GM12878 (cell line): Measurements from ENCODE around the gene TM7SF2. TPM values are rescaled to one million over a fixed set of nuclear protein-coding genes. Genes with fewer than 3 reads are reported as not detected.

Source experiments
- ASH2L ChIP-seq: fragments of 300-600, 200-600 bp; sonication (generic); IDR thresholded peaks from 2 replicates; pipeline ENCODE4 v1.6.1; 2017; ENCODE audit warnings: low read depth, mild to moderate bottlenecking, borderline replicate concordance
- BHLHE40 ChIP-seq, 2 experiments: fragments of 450-650 bp in 1 of 2; IDR thresholded peaks; 2 replicates each; pipeline ENCODE4 v1.6.1; 2011 to 2017; ENCODE audit warnings: low read depth in 2 of 2, borderline replicate concordance in 1 of 2, improper control_type of control experiment in 1 of 2, low read length in 1 of 2, mild to moderate bottlenecking in 1 of 2
- BMI1 ChIP-seq: fragments of 450-650 bp; IDR thresholded peaks from 2 replicates; pipeline ENCODE4 v1.6.1; 2016; ENCODE audit warnings: mild to moderate bottlenecking, moderate library complexity, borderline replicate concordance
- CUX1 ChIP-seq: IDR thresholded peaks from 2 replicates; pipeline ENCODE4 v1.6.1; 2012; ENCODE audit warnings: improper control_type of control experiment, low read depth, low read length; ENCODE audit not compliant: insufficient replicate concordance
- ESRRA ChIP-seq: IDR thresholded peaks from 2 replicates; pipeline ENCODE4 v1.6.1; 2012; ENCODE audit warnings: mild to moderate bottlenecking, low read length, improper control_type of control experiment
- ETV6 ChIP-seq, 2 experiments: fragments of 450-650 bp in 1 of 2; IDR thresholded peaks in 1 of 2; conservative IDR thresholded peaks in 1 of 2; 2 replicates each; pipeline ENCODE4 v1.6.1; 2014; ENCODE audit warnings: antibody characterized with exemption in 1 of 2, borderline replicate concordance in 1 of 2, low read depth in 1 of 2, mild to moderate bottlenecking in 1 of 2, moderate library complexity in 1 of 2
- GATAD2B ChIP-seq: fragments of 450-650 bp; conservative IDR thresholded peaks from 2 replicates; pipeline ENCODE4 v1.6.1; 2017; ENCODE audit warnings: low read depth, mild to moderate bottlenecking, moderate library complexity
- HDAC2 ChIP-seq: fragments of 200-600 bp; sonication (generic); IDR thresholded peaks from 2 replicates; pipeline ENCODE4 v1.6.1; 2017
- HDAC6 ChIP-seq: fragments of 200-600 bp; sonication (generic); IDR thresholded peaks from one replicate; pipeline ENCODE4 v1.8.0; 2017; ENCODE audit warnings: antibody characterized with exemption; ENCODE audit not compliant: unreplicated experiment
- IKZF2 ChIP-seq, 2 experiments: fragments of 450-650 bp; IDR thresholded peaks; 2 replicates each; pipeline ENCODE4 v1.6.1; 2017; ENCODE audit warnings: mild to moderate bottlenecking in 2 of 2, moderate library complexity in 2 of 2
- KDM1A ChIP-seq: fragments of 200-600 bp; sonication (generic); IDR thresholded peaks from 2 replicates; pipeline ENCODE4 v1.6.1; 2016; ENCODE audit warnings: borderline replicate concordance
- LARP7 ChIP-seq: fragments of 450-650 bp; IDR thresholded peaks from 2 replicates; pipeline ENCODE4 v1.6.1; 2017; ENCODE audit warnings: mild to moderate bottlenecking
- RAD21 ChIP-seq: IDR thresholded peaks from 2 replicates; pipeline ENCODE4 v1.6.1; 2011; ENCODE audit warnings: mild to moderate bottlenecking, low read depth, low read length, moderate library complexity; ENCODE audit not compliant: insufficient read depth
- RBBP5 ChIP-seq: fragments of 200-600 bp; sonication (generic); conservative IDR thresholded peaks from 2 replicates; pipeline ENCODE4 v1.6.1; 2016
- RELA ChIP-seq: fragments of 450-650 bp; IDR thresholded peaks from 2 replicates; pipeline ENCODE4 v1.8.0; 2014; ENCODE audit warnings: borderline replicate concordance; ENCODE audit not compliant: partially characterized antibody
- SMARCA5 ChIP-seq: fragments of 450-650 bp; IDR thresholded peaks from 2 replicates; pipeline ENCODE4 v1.6.1; 2017; ENCODE audit warnings: mild to moderate bottlenecking
- SREBF1 ChIP-seq: IDR thresholded peaks from 2 replicates; pipeline ENCODE4 v1.6.1; 2012; ENCODE audit warnings: mild to moderate bottlenecking, low read length
- SUPT20H ChIP-seq: IDR thresholded peaks from 2 replicates; pipeline ENCODE4 v1.6.1; 2011; ENCODE audit warnings: low read depth, mild to moderate bottlenecking, low read length, moderate library complexity, borderline replicate concordance; ENCODE audit not compliant: control insufficient read depth
- YY1 ChIP-seq: IDR thresholded peaks from 2 replicates; pipeline ENCODE4 v1.6.1; 2011; ENCODE audit warnings: low read depth, mild to moderate bottlenecking, low read length
- ZBED1 ChIP-seq: IDR thresholded peaks from 2 replicates; pipeline ENCODE4 v1.6.1; 2016; ENCODE audit warnings: borderline replicate concordance
- ZNF592 ChIP-seq: fragments of 450-650 bp; IDR thresholded peaks from 2 replicates; pipeline ENCODE4 v1.6.1; 2017; ENCODE audit warnings: mild to moderate bottlenecking, moderate library complexity
- polyA plus RNA-seq, 11 experiments: library from polyadenylated mRNA; depleted of rRNA in 4 of 11; unstranded in 6 of 11; stranded (reverse) in 5 of 11; fragments of >200 nt; fragmentation: Nextera tagmentation in 4 of 11; fragmentation: Illumina TruSeq in 1 of 11; extraction: Ambion mirVana in 4 of 11; extraction: Trizol in 1 of 11; gene quantifications; 1 replicate in 1 of 11; 2 replicates in 10 of 11; pipeline versions ENCODE4 v1.2.1 to v1.2.3, GENCODE V29; 2011 to 2016; ENCODE audit warnings: inconsistent platforms in 2 of 11, missing spikeins in 2 of 11, low read depth in 1 of 11
- total RNA-seq, 4 experiments: library from RNA; depleted of rRNA in 3 of 4; stranded (reverse); fragments of >200 nt in 3 of 4; fragmentation: Illumina TruSeq in 1 of 4; extraction: Trizol in 1 of 4; gene quantifications; 2 replicates each; pipeline versions ENCODE4 v1.2.1 to v1.2.3, GENCODE V29; 2013 to 2021
- TF ChIP-seq, protein P1 (sequence below): IDR thresholded peaks from 2 replicates; pipeline ENCODE4 v1.6.1; 2012; ENCODE audit warnings: low read length, inconsistent platforms

TM7SF2 gene
- total and polyA plus RNA-seq, 10 of the 15 experiments (the other 5 are each of a cell fraction or from before 2014, with no cell fraction given) = 0.52 to 57.7 (median 20.7) TPM

- TF ChIP-seq, protein P1, sequence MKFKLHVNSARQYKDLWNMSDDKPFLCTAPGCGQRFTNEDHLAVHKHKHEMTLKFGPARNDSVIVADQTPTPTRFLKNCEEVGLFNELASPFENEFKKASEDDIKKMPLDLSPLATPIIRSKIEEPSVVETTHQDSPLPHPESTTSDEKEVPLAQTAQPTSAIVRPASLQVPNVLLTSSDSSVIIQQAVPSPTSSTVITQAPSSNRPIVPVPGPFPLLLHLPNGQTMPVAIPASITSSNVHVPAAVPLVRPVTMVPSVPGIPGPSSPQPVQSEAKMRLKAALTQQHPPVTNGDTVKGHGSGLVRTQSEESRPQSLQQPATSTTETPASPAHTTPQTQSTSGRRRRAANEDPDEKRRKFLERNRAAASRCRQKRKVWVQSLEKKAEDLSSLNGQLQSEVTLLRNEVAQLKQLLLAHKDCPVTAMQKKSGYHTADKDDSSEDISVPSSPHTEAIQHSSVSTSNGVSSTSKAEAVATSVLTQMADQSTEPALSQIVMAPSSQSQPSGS = no peak
- no peak for TF ChIP-seq RELA
- TF ChIP-seq ZBED1 = no peak
- TF ChIP-seq RAD21 = no peak
- no peak for TF ChIP-seq ZNF592
- TF ChIP-seq RBBP5 = no peak
- peak; percentile 12 to 39; a peak in 1 of 4 replicates for TF ChIP-seq IKZF2 (IDR thresholded peaks at IDR 0.05)
- no peak for TF ChIP-seq ASH2L
- TF ChIP-seq LARP7 = no peak; the same call in 1 of the 2 replicates
- TF ChIP-seq KDM1A = no peak
- no peak for TF ChIP-seq CUX1
- TF ChIP-seq SREBF1 = no peak
- no peak for TF ChIP-seq ESRRA
- TF ChIP-seq SMARCA5 = no peak
- no peak for TF ChIP-seq SUPT20H
- peak in 1 of 2 experiments; percentile 37; a peak in 1 of 4 replicates for TF ChIP-seq BHLHE40 (IDR thresholded peaks at IDR 0.05; ENCODE audit: borderline replicate concordance in 1 of 2, low read depth in 2 of 2, low read length in 1 of 2)
- TF ChIP-seq ETV6 (conservative IDR thresholded peaks at IDR 0.05 in 1 of 2, IDR thresholded peaks at IDR 0.05 in 1 of 2; ENCODE audit: borderline replicate concordance in 1 of 2, low read depth in 1 of 2) = no peak
- TF ChIP-seq HDAC6 = no peak
- TF ChIP-seq BMI1 = no peak
- TF ChIP-seq GATAD2B = no peak; the same call in 1 of the 2 replicates
- no peak for TF ChIP-seq HDAC2
- TF ChIP-seq YY1 = no peak
Measured at GRCh38 chr11:65067446-65067845, 44.2 kb upstream of the TM7SF2 start (continued).
